Stimulated activated memory B cell treated with anti-CD40 and anti-IgM and Interleukin-4, amounts not matched to agents 10 μg/mL and 1 μg/mL and 100 μg/mL, for 72 hours (primary cell): ENCODE measurements around the gene C10orf53.
"Not testable (repeated sequence)": the region's sequence is repeated elsewhere in the genome, so short reads cannot be mapped to it uniquely, and the experiment has no call there.

ENCODE experiments used
- ATAC-seq: fragments of 150-1000 bp; cut with Tn5 transposase; 2 replicates; pipeline ENCODE4 v1.10.0; 2021
- H3K27ac Mint-ChIP-seq: one replicate; pipeline ENCODE4 v1.8.0; 2022; ENCODE audit warnings: mild to moderate bottlenecking, mixed read lengths
- H3K27me3 Mint-ChIP-seq: one replicate; pipeline ENCODE4 v1.8.0; 2022; ENCODE audit warnings: mixed read lengths
- H3K36me3 Mint-ChIP-seq: one replicate; pipeline ENCODE4 v1.8.0; 2022; ENCODE audit warnings: mixed read lengths
- H3K4me1 Mint-ChIP-seq: one replicate; pipeline ENCODE4 v1.8.0; 2022; ENCODE audit warnings: mixed read lengths
- H3K4me3 Mint-ChIP-seq: one replicate; pipeline ENCODE4 v1.8.0; 2022; ENCODE audit warnings: mild to moderate bottlenecking, moderate library complexity, mixed read lengths
- H3K9me3 Mint-ChIP-seq: one replicate; pipeline ENCODE4 v1.8.0; 2022; ENCODE audit warnings: mixed read lengths

The C10orf53 gene

GRCh38 chr10:49664006-49664841 lies 15.2 kb upstream of the C10orf53 start:
- Mint-ChIP-seq H3K4me3 (no peak overlapping the region), H3K9me3 (peaks cover 4% of the 10 kb centered on the region), H3K27ac (no peak overlapping the region), H3K36me3 (no peaks in the 10 kb centered on the region), H3K27me3 (peaks cover 20% of the 10 kb centered on the region), H3K4me1 (no peaks in the 10 kb centered on the region)
- ATAC-seq, result no peak

- peaks cover 1% of the 10 kb centered on the region for H3K9me3 Mint-ChIP-seq
- no peak for ATAC-seq
- peaks cover 20% of the 10 kb centered on the region for H3K27me3 Mint-ChIP-seq
- H3K4me1 Mint-ChIP-seq, result no peaks in the 10 kb centered on the region
- H3K27ac Mint-ChIP-seq, result no peak overlapping the region
- no peaks in the 10 kb centered on the region for H3K36me3 Mint-ChIP-seq
- no peak overlapping the region for H3K4me3 Mint-ChIP-seq
These were observed 14.6 kb upstream of the C10orf53 start for GRCh38 chr10:49664842-49665355.

DNA sequence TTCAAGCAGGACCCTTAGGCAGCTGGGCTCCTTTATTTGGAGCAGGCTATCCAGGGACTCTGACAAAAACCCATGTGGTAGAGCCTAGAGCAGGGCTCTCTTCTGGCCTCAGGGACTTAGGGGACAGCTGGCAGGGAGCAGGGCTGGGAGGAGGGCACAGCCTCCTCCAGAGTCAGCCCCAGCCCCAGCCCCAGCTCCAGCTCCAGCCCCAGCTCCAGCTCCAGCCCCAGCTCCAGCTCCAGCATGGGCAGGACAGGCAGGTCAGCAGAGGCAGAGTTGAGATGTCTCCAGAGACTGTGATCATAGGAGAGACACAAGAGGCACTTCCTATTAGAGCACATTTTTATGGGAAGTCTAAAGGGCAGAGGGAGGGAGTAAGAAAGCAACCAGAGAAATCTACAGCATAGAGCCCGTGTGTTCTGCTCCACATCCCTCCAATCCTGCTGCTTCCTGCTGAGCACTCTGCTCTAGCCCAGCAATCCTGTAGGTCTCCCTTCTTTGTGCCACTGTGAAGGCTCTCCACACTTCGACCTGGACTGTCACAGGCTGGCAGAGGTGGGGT lies 13.3 kb upstream of the C10orf53 start:
- H3K9me3 Mint-ChIP-seq, result peaks cover 5% of the 10 kb centered on the region
- no peaks in the 10 kb centered on the region for H3K4me1 Mint-ChIP-seq
- no peaks in the 10 kb centered on the region for H3K36me3 Mint-ChIP-seq
- H3K4me3 Mint-ChIP-seq, result no peak overlapping the region
- ATAC-seq, result no peak
- peaks cover 28% of the 10 kb centered on the region for H3K27me3 Mint-ChIP-seq
- no peak overlapping the region for H3K27ac Mint-ChIP-seq

GRCh38 chr10:49666685-49667084 lies 12.8 kb upstream of the C10orf53 start:
- Mint-ChIP-seq H3K27ac (no peak overlapping the region), H3K4me3 (no peak overlapping the region), H3K9me3 (peaks cover 9% of the 10 kb centered on the region), H3K36me3 (no peaks in the 10 kb centered on the region), H3K4me1 (no peaks in the 10 kb centered on the region), H3K27me3 (peaks cover 34% of the 10 kb centered on the region)
- ATAC-seq, result no peak

GRCh38 chr10:49667991-49668390 lies 11.5 kb upstream of the C10orf53 start:
- no peak for ATAC-seq
- Mint-ChIP-seq H3K27ac (no peak overlapping the region), H3K36me3 (no peaks in the 10 kb centered on the region), H3K27me3 (peaks cover 45% of the 10 kb centered on the region), H3K4me3 (no peak overlapping the region), H3K4me1 (no peaks in the 10 kb centered on the region), H3K9me3 (peaks cover 11% of the 10 kb centered on the region)

- Mint-ChIP-seq H3K27ac (no peak overlapping the region), H3K4me3 (no peak overlapping the region), H3K9me3 (peaks cover 11% of the 10 kb centered on the region), H3K36me3 (no peaks in the 10 kb centered on the region), H3K4me1 (no peaks in the 10 kb centered on the region), H3K27me3 (peaks cover 47% of the 10 kb centered on the region)
- no peak for ATAC-seq
These were observed 10.8 kb upstream of the C10orf53 start for GRCh38 chr10:49668684-49669083.

- Mint-ChIP-seq H3K4me3 (no peak overlapping the region), H3K27me3 (peaks cover 72% of the 10 kb centered on the region), H3K4me1 (no peaks in the 10 kb centered on the region), H3K36me3 (no peaks in the 10 kb centered on the region), H3K9me3 (peaks cover 18% of the 10 kb centered on the region), H3K27ac (no peak overlapping the region)
- ATAC-seq, result no peak
These were observed 498 bp upstream of the C10orf53 start for GRCh38 chr10:49678827-49679479.

DNA sequence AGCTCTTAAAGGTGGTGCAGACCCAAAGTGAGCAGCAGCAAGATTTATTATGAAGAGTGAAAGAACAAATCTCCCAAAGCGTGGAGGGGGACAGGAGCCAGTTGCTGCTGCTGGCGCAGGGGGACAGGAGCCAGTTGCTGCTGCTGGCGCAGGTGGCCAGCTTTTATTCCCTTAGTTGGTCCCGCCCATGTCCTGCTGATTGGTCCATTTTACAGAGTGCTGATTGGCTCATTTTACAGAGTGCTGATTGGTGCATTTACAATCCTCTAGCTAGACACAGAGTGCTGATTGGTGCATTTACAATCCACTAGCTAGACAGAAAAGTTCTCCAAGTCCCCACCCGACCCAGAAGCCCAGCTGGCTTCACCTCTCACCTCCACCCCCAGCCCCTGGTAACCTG lies 3.0 kb downstream of the C10orf53 start:
- H3K4me3 Mint-ChIP-seq, H3K36me3 Mint-ChIP-seq, H3K27ac Mint-ChIP-seq, ATAC-seq, H3K4me1 Mint-ChIP-seq: not testable (repeated sequence)
- peaks cover 25% of the 10 kb centered on the region for H3K9me3 Mint-ChIP-seq
- H3K27me3 Mint-ChIP-seq, result peaks cover 39% of the 10 kb centered on the region

GRCh38 chr10:49682879-49683278 lies 3.4 kb downstream of the C10orf53 start:
- peaks cover 39% of the 10 kb centered on the region for H3K27me3 Mint-ChIP-seq
- H3K27ac Mint-ChIP-seq, result no peak overlapping the region
- peaks cover 25% of the 10 kb centered on the region for H3K9me3 Mint-ChIP-seq
- ATAC-seq, result no peak
- H3K4me3 Mint-ChIP-seq, result no peak overlapping the region
- no peaks in the 10 kb centered on the region for H3K4me1 Mint-ChIP-seq
- no peaks in the 10 kb centered on the region for H3K36me3 Mint-ChIP-seq

GRCh38 chr10:49686651-49687050 lies 7.2 kb downstream of the C10orf53 start:
- H3K4me1 Mint-ChIP-seq, result no peaks in the 10 kb centered on the region
- no peaks in the 10 kb centered on the region for H3K36me3 Mint-ChIP-seq
- no peak overlapping the region for H3K27ac Mint-ChIP-seq
- H3K9me3 Mint-ChIP-seq, result peaks cover 18% of the 10 kb centered on the region
- no peak overlapping the region for H3K4me3 Mint-ChIP-seq
- peaks cover 33% of the 10 kb centered on the region for H3K27me3 Mint-ChIP-seq
- ATAC-seq, result no peak

- Mint-ChIP-seq H3K27ac (no peak overlapping the region), H3K4me1 (no peaks in the 10 kb centered on the region), H3K36me3 (no peaks in the 10 kb centered on the region), H3K9me3 (peaks cover 13% of the 10 kb centered on the region), H3K27me3 (peaks cover 42% of the 10 kb centered on the region), H3K4me3 (no peak overlapping the region)
- no peak for ATAC-seq
These were observed 8.9 kb downstream of the C10orf53 start for GRCh38 chr10:49688261-49688846.

DNA sequence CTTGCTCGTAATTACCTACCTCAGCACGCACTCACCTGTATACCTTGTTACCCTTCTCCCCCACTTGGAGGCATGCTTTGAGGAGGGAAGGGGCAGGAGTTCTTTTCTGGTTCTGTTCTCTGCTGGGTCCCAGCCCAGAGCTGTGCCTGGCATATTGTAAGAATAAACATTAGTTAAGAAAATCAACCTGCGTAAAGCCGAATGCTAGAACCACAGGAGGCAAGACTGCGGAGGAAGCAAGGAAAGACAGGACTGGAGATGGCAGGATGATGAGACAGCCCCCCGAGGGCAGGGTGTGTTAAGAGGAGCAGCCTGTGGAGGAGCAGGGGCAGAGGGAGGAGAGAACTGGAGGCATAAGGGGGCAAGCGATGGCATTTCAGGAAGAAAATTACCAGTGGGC lies 9.5 kb downstream of the C10orf53 start:
- ATAC-seq, result no peak
- H3K4me1 Mint-ChIP-seq, result no peaks in the 10 kb centered on the region
- no peak overlapping the region for H3K27ac Mint-ChIP-seq
- peaks cover 13% of the 10 kb centered on the region for H3K9me3 Mint-ChIP-seq
- peaks cover 42% of the 10 kb centered on the region for H3K27me3 Mint-ChIP-seq
- no peaks in the 10 kb centered on the region for H3K36me3 Mint-ChIP-seq
- H3K4me3 Mint-ChIP-seq, result no peak overlapping the region

- no peaks in the 10 kb centered on the region for H3K36me3 Mint-ChIP-seq
- H3K27ac Mint-ChIP-seq, result no peak overlapping the region
- no peak for ATAC-seq
These were observed 10.5 kb downstream of the C10orf53 start for GRCh38 chr10:49689882-49690510.

DNA sequence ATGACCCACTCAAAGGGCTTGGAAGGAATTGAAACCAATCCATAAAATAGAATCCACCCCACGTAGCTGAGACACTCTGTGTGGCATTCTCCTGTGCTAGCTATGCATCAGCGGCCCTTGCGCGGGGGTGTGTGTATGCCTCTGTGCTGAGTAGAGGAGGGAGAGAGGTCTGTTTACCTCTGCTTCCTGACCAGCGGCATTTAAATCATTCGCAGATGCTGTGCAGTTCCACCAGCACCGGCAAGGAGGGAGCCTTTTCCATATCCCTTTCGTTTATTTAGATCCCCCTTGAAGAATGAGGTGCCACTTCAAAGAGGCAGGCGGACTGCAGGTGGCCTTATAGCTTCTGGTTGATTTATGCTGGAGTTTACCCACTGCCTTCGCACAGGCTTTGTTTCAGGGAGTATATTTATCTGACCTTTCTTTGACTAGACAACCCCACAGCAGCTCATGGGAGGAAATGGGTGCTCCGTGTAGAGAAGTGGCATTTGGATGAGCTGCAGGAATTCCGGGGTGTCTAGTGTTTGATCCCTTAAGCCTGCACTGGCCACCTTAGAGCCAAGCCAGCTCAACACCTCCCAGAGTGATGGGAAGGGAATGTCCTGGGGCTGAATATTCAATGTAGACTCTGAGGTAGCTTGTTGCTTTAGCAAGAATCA lies 11.4 kb downstream of the C10orf53 start:
- no peak for ATAC-seq

More at GRCh38 chr10:49689882-49690510, 10.5 kb downstream of the C10orf53 start:
- Mint-ChIP-seq H3K27me3 (peaks cover 42% of the 10 kb centered on the region), H3K4me3 (no peak overlapping the region), H3K4me1 (no peaks in the 10 kb centered on the region), H3K9me3 (peaks cover 10% of the 10 kb centered on the region)

More for the DNA sequence above, 11.4 kb downstream of the C10orf53 start:
- H3K4me3 Mint-ChIP-seq, result no peak overlapping the region
- no peaks in the 10 kb centered on the region for H3K36me3 Mint-ChIP-seq
- H3K4me1 Mint-ChIP-seq, result no peaks in the 10 kb centered on the region
- H3K27me3 Mint-ChIP-seq, result peaks cover 42% of the 10 kb centered on the region
- H3K27ac Mint-ChIP-seq, result no peak overlapping the region
- peaks cover 7% of the 10 kb centered on the region for H3K9me3 Mint-ChIP-seq
